ENCODE results near the gene KAT6B.

- no peak for TF ChIP-seq CTCF (conservative IDR thresholded peaks at IDR 0.05; ENCODE audit: low read depth, low read length)
- TF ChIP-seq EZH2 (IDR thresholded peaks at IDR 0.05; ENCODE audit: borderline replicate concordance, low read depth, low read length, poor library complexity, severe bottlenecking) = no peak
These were observed 29.0 kb downstream of the KAT6B start for GRCh38 chr10:74855439-74855838.

Data from A673 (cell line).